GM12878 (cell line): ENCODE data around the gene EML3. TPM values are rescaled to one million over a fixed set of nuclear protein-coding genes. Genes with fewer than 3 reads are reported as not detected.

ENCODE experiments used
- BCL11A ChIP-seq: IDR thresholded peaks from 2 replicates; pipeline ENCODE4 v1.6.1; 2011; ENCODE audit warnings: low read depth, low read length
- BRCA1 ChIP-seq: IDR thresholded peaks from 2 replicates; pipeline ENCODE4 v1.6.1; 2011; ENCODE audit warnings: low read depth, low read length, improper control_type of control experiment
- CHD4 ChIP-seq: fragments of 200-600 bp; sonication (generic); IDR thresholded peaks from 2 replicates; pipeline ENCODE4 v1.6.1; 2016; ENCODE audit warnings: mild to moderate bottlenecking
- EP300 ChIP-seq, 2 experiments: fragments of 150-350 bp in 1 of 2; IDR thresholded peaks; 2 replicates each; pipeline ENCODE4 v1.6.1; 2011 to 2012; ENCODE audit warnings: low read depth in 2 of 2, low read length in 2 of 2, borderline replicate concordance in 1 of 2, improper control_type of control experiment in 1 of 2, inconsistent platforms in 1 of 2; ENCODE audit not compliant: control insufficient read depth in 1 of 2
- HDAC6 ChIP-seq: fragments of 200-600 bp; sonication (generic); IDR thresholded peaks from one replicate; pipeline ENCODE4 v1.8.0; 2017; ENCODE audit warnings: antibody characterized with exemption; ENCODE audit not compliant: unreplicated experiment
- NFIC ChIP-seq: IDR thresholded peaks from 2 replicates; pipeline ENCODE4 v1.6.1; 2012; ENCODE audit warnings: low read depth, mild to moderate bottlenecking, inconsistent platforms, low read length, moderate library complexity
- NFYA ChIP-seq: IDR thresholded peaks from 2 replicates; pipeline ENCODE4 v1.6.1; 2011; ENCODE audit warnings: low read depth, mild to moderate bottlenecking, low read length, improper control_type of control experiment, borderline replicate concordance
- RAD21 ChIP-seq: IDR thresholded peaks from 2 replicates; pipeline ENCODE4 v1.6.1; 2011; ENCODE audit warnings: mild to moderate bottlenecking, low read depth, low read length, moderate library complexity; ENCODE audit not compliant: insufficient read depth
- RELB ChIP-seq: fragments of 450-650 bp; IDR thresholded peaks from 2 replicates; pipeline ENCODE4 v1.6.1; 2017; ENCODE audit warnings: low read depth, mild to moderate bottlenecking, moderate library complexity
- SMC3 ChIP-seq: IDR thresholded peaks from 2 replicates; pipeline ENCODE4 v1.6.1; 2011; ENCODE audit warnings: low read length, improper control_type of control experiment, borderline replicate concordance
- STAT1 ChIP-seq: fragments of 450-650 bp; conservative IDR thresholded peaks from 2 replicates; pipeline ENCODE4 v1.6.1; 2014; ENCODE audit warnings: antibody characterized with exemption, mild to moderate bottlenecking
- ZBTB40 ChIP-seq: fragments of 450-650 bp; IDR thresholded peaks from 2 replicates; pipeline ENCODE4 v1.6.1; 2016; ENCODE audit warnings: mild to moderate bottlenecking, moderate library complexity, borderline replicate concordance
- polyA plus RNA-seq, 11 experiments: library from polyadenylated mRNA; depleted of rRNA in 4 of 11; unstranded in 6 of 11; stranded (reverse) in 5 of 11; fragments of >200 nt; fragmentation: Nextera tagmentation in 4 of 11; fragmentation: Illumina TruSeq in 1 of 11; extraction: Ambion mirVana in 4 of 11; extraction: Trizol in 1 of 11; gene quantifications; 1 replicate in 1 of 11; 2 replicates in 10 of 11; pipeline versions ENCODE4 v1.2.1 to v1.2.3, GENCODE V29; 2011 to 2016; ENCODE audit warnings: inconsistent platforms in 2 of 11, missing spikeins in 2 of 11, low read depth in 1 of 11
- total RNA-seq, 4 experiments: library from RNA; depleted of rRNA in 3 of 4; stranded (reverse); fragments of >200 nt in 3 of 4; fragmentation: Illumina TruSeq in 1 of 4; extraction: Trizol in 1 of 4; gene quantifications; 2 replicates each; pipeline versions ENCODE4 v1.2.1 to v1.2.3, GENCODE V29; 2013 to 2021

The EML3 gene
- total and polyA plus RNA-seq, 10 of the 15 experiments (the other 5 are each of a cell fraction or from before 2014, with no cell fraction given) = 0.58 to 82.5 (median 24.8) TPM

- TF ChIP-seq ZBTB40 = peak; percentile 96
- TF ChIP-seq CHD4 = no peak
- no peak for TF ChIP-seq SMC3
- no peak for TF ChIP-seq HDAC6
- TF ChIP-seq BRCA1 = peak; percentile 59
- TF ChIP-seq RAD21 = no peak
- TF ChIP-seq NFIC = no peak
- TF ChIP-seq EP300 (IDR thresholded peaks at IDR 0.05; ENCODE audit: borderline replicate concordance in 1 of 2, control insufficient read depth in 1 of 2, low read depth in 2 of 2, low read length in 2 of 2) = peak in 1 of 2 experiments; percentile 27; a peak in 1 of 4 replicates
- TF ChIP-seq NFYA = no peak
- 0 out of 2 replicates have a peak, but pooled peaks have one; percentile 22 for TF ChIP-seq RELB
- peak; percentile 26; the same call in 1 of the 2 replicates for TF ChIP-seq BCL11A
- no peak for TF ChIP-seq STAT1
These were observed 9.2 kb upstream of the EML3 start, which contains the start of gene B3GAT3 (continued) for GRCh38 chr11:62621567-62622470.
